Measurements from ENCODE around the gene FBXL19. TPM values are rescaled to one million over a fixed set of nuclear protein-coding genes. Genes with fewer than 3 reads are reported as not detected.
A peak's percentile ranks its signal among the peaks of the same experiment; 100 is the strongest.

FBXL19 gene
- total RNA-seq, 6 experiments from 2014 or later: 21.9 to 25.8 (median 23.4) TPM

GRCh38 chr16:30876867-30877266 is 46.5 kb upstream of the FBXL19 start:
- Mint-ChIP-seq H3K9me3 (no peaks in the 10 kb centered on the region), H3K4me3 (peak overlapping the region; percentile 87), H3K27me3 (ENCODE audit: insufficient read depth) (peaks cover 2% of the 10 kb centered on the region; the same call in 1 of the 2 replicates), H3K4me1 (ENCODE audit: low read depth) (peaks cover 28% of the 10 kb centered on the region), H3K36me3 (ENCODE audit: low read depth) (peaks cover 12% of the 10 kb centered on the region; the same call in 1 of the 2 replicates), H3K27ac (peak overlapping the region; percentile 97)
- TF ChIP-seq CTCF (IDR thresholded peaks at IDR 0.05): peak; percentile 21; the same call in 1 of the 2 replicates
- no peak for DNase-seq

- H3K4me1 Mint-ChIP-seq (ENCODE audit: low read depth): no peaks in the 10 kb centered on the region
- TF ChIP-seq CTCF (IDR thresholded peaks at IDR 0.05): no peak
- no peak overlapping the region for H3K4me3 Mint-ChIP-seq
- H3K27ac Mint-ChIP-seq: peak overlapping the region; percentile 1; the same call in 1 of the 2 replicates
- no peaks in the 10 kb centered on the region for H3K9me3 Mint-ChIP-seq
- peaks cover 10% of the 10 kb centered on the region; the same call in 1 of the 2 replicates for H3K36me3 Mint-ChIP-seq (ENCODE audit: low read depth)
- no peak for DNase-seq
- H3K27me3 Mint-ChIP-seq (ENCODE audit: insufficient read depth): peaks cover 1% of the 10 kb centered on the region; the same call in 1 of the 2 replicates
Measured at GRCh38 chr16:30882429-30883310, 40.7 kb upstream of the FBXL19 start.

- H3K4me1 Mint-ChIP-seq (ENCODE audit: low read depth): 0 out of 2 replicates have a peak, but pooled peaks cover 3% of the 10 kb centered on the region
- TF ChIP-seq CTCF (IDR thresholded peaks at IDR 0.05): no peak
- DNase-seq: no peak
- H3K9me3 Mint-ChIP-seq: no peaks in the 10 kb centered on the region
- H3K4me3 Mint-ChIP-seq: no peak overlapping the region
- H3K27ac Mint-ChIP-seq: no peak overlapping the region
- H3K27me3 Mint-ChIP-seq (ENCODE audit: insufficient read depth): peaks cover 1% of the 10 kb centered on the region; the same call in 1 of the 2 replicates
- H3K36me3 Mint-ChIP-seq (ENCODE audit: low read depth): peaks cover 12% of the 10 kb centered on the region
Measured at GRCh38 chr16:30884760-30885159, 38.6 kb upstream of the FBXL19 start.

- no peak for TF ChIP-seq CTCF (IDR thresholded peaks at IDR 0.05)
- peaks cover 2% of the 10 kb centered on the region; the same call in 1 of the 2 replicates for H3K27me3 Mint-ChIP-seq (ENCODE audit: insufficient read depth)
- peaks cover 16% of the 10 kb centered on the region for H3K36me3 Mint-ChIP-seq (ENCODE audit: low read depth)
- no peak overlapping the region for H3K4me3 Mint-ChIP-seq
- H3K27ac Mint-ChIP-seq: no peak overlapping the region
- 0 out of 2 replicates have a peak, but pooled peaks cover 5% of the 10 kb centered on the region for H3K4me1 Mint-ChIP-seq (ENCODE audit: low read depth)
- DNase-seq: no peak
- H3K9me3 Mint-ChIP-seq: no peaks in the 10 kb centered on the region
Measured at GRCh38 chr16:30885196-30885595, 38.2 kb upstream of the FBXL19 start.

- DNase-seq: no peak
- no peak for TF ChIP-seq CTCF (IDR thresholded peaks at IDR 0.05)
- H3K4me3 Mint-ChIP-seq: no peak overlapping the region
- no peak overlapping the region for H3K27ac Mint-ChIP-seq
- H3K4me1 Mint-ChIP-seq (ENCODE audit: low read depth): 0 out of 2 replicates have a peak, but pooled peaks cover 5% of the 10 kb centered on the region
- H3K36me3 Mint-ChIP-seq (ENCODE audit: low read depth): peaks cover 19% of the 10 kb centered on the region
- H3K9me3 Mint-ChIP-seq: no peaks in the 10 kb centered on the region
- H3K27me3 Mint-ChIP-seq (ENCODE audit: insufficient read depth): peaks cover 3% of the 10 kb centered on the region; the same call in 1 of the 2 replicates
Measured at GRCh38 chr16:30886145-30886544, 37.2 kb upstream of the FBXL19 start.

Data from HFFc6 (cell line).